H1 (cell line): ENCODE data around the gene MAGI3. TPM values are rescaled to one million over a fixed set of nuclear protein-coding genes. Genes with fewer than 3 reads are reported as not detected.

Experiments
- CTCF ChIA-PET: fragments of 300-600 bp; sonication (Branson Sonifier 250); formaldehyde crosslinking; loops from one replicate; lab custom pipeline; 2021; ENCODE audit not compliant: partially characterized antibody; lab: Charles Lee
- POLR2A ChIA-PET: fragments of 300-600 bp; sonication (Branson Sonifier 250); formaldehyde crosslinking; loops from one replicate; lab custom pipeline; 2021; ENCODE audit warnings: inconsistent platforms; ENCODE audit not compliant: partially characterized antibody; lab: Charles Lee
- DNase-seq, 2 experiments: peaks; one replicate each; pipeline versions ENCODE4 v3.0.0 to v3.0.0-alpha.2; 2010 to 2022; ENCODE audit warnings: low spot score in 2 of 2, low read depth in 1 of 2, mixed read lengths in 1 of 2
- FAIRE-seq: peaks from 2 replicates; lab custom pipeline; 2011; peaks lifted over from hg19 to GRCh38; lab: Jason Lieb, UNC
- H2AFZ ChIP-seq: 2 replicates; pipeline ENCODE4 v1.8.1; 2012; ENCODE audit warnings: low read length, inconsistent platforms
- H2AK5ac ChIP-seq: 2 replicates; pipeline ENCODE4 v1.6.1; 2013; ENCODE audit warnings: low read depth, low read length
- H2BK120ac ChIP-seq: replicated peaks from 2 replicates; pipeline ENCODE3; 2013; ENCODE audit warnings: low read depth, low read length, inconsistent platforms
- H2BK12ac ChIP-seq: 2 replicates; pipeline ENCODE4 v1.6.1; 2013; ENCODE audit warnings: low read depth, low read length
- H2BK15ac ChIP-seq: 2 replicates; pipeline ENCODE4 v1.6.1; 2013; ENCODE audit warnings: low read length
- H2BK20ac ChIP-seq: 2 replicates; pipeline ENCODE4 v1.6.1; 2013; ENCODE audit warnings: low read length
- H2BK5ac ChIP-seq: 2 replicates; pipeline ENCODE4 v1.6.1; 2013; ENCODE audit warnings: low read depth, low read length
- H3K14ac ChIP-seq: 2 replicates; pipeline ENCODE4 v1.6.1; 2013; ENCODE audit warnings: inconsistent platforms; ENCODE audit not compliant: insufficient read length
- H3K18ac ChIP-seq: 2 replicates; pipeline ENCODE4 v1.6.1; 2013; ENCODE audit warnings: low read length; ENCODE audit errors: extremely low read depth
- H3K23ac ChIP-seq: 2 replicates; pipeline ENCODE4 v1.6.1; 2013; ENCODE audit warnings: inconsistent platforms; ENCODE audit not compliant: insufficient read length
- H3K23me2 ChIP-seq: 2 replicates; pipeline ENCODE4 v1.6.1; 2013; ENCODE audit warnings: low read depth, low read length
- H3K27ac ChIP-seq: 2 replicates; pipeline ENCODE4 v1.6.1; 2011; ENCODE audit warnings: low read depth, low read length, inconsistent platforms
- H3K27me3 ChIP-seq, 4 experiments: replicated peaks in 1 of 4; 1 replicate in 1 of 4; 2 replicates in 3 of 4; pipeline versions ENCODE4 v1.6.1 to v1.8.1; 2011 to 2013; ENCODE audit warnings: low read length in 3 of 4, mild to moderate bottlenecking in 3 of 4, inconsistent platforms in 2 of 4, mixed read lengths in 2 of 4, moderate library complexity in 1 of 4; ENCODE audit not compliant: control insufficient read depth in 3 of 4, insufficient read depth in 3 of 4; ENCODE audit errors: extremely low read depth in 1 of 4
- H3K36me3 ChIP-seq, 4 experiments: 2 replicates each; pipeline versions ENCODE4 v1.6.1 to v1.8.1; 2011 to 2013; ENCODE audit warnings: mild to moderate bottlenecking in 4 of 4, low read length in 3 of 4, moderate library complexity in 2 of 4, control low read depth in 1 of 4, inconsistent platforms in 1 of 4; ENCODE audit not compliant: insufficient read depth in 4 of 4, control insufficient read depth in 2 of 4
- H3K4ac ChIP-seq: replicated peaks from 2 replicates; pipeline ENCODE3; 2013; ENCODE audit warnings: low read length, low read depth, mixed read lengths, inconsistent platforms; ENCODE audit not compliant: insufficient read length
- H3K4me1 ChIP-seq, 4 experiments: replicated peaks in 1 of 4; 1 replicate in 1 of 4; 2 replicates in 3 of 4; pipeline versions ENCODE4 v1.6.1 to v1.8.1; 2011 to 2013; ENCODE audit warnings: low read length in 3 of 4, inconsistent platforms in 2 of 4, mixed read lengths in 1 of 4; ENCODE audit not compliant: insufficient read depth in 4 of 4, control insufficient read depth in 3 of 4
- H3K4me2 ChIP-seq, 2 experiments: 2 replicates each; pipeline versions ENCODE4 v1.6.1 to v1.8.1; 2011 to 2013; ENCODE audit warnings: low read depth in 2 of 2, low read length in 2 of 2, control low read depth in 1 of 2, inconsistent platforms in 1 of 2, mild to moderate bottlenecking in 1 of 2; ENCODE audit not compliant: insufficient read depth in 1 of 2
- H3K4me3 ChIP-seq, 4 experiments: fragments of 200-600, 300-600 bp in 1 of 4; sonication (generic), shearing (Covaris generic), sonication (Bioruptor Twin) in 1 of 4; 2 replicates each; pipeline versions ENCODE4 v1.5.1 to v1.8.1; 2011 to 2016; ENCODE audit warnings: low read length in 4 of 4, low read depth in 3 of 4, control low read depth in 2 of 4, inconsistent platforms in 2 of 4, mild to moderate bottlenecking in 2 of 4, mixed read lengths in 1 of 4, moderate library complexity in 1 of 4; ENCODE audit not compliant: insufficient read depth in 2 of 4; ENCODE audit errors: extremely low read depth in 1 of 4
- H3K56ac ChIP-seq: replicated peaks from 2 replicates; pipeline ENCODE3; 2013; ENCODE audit warnings: low read depth, mild to moderate bottlenecking, mixed read lengths, low read length, inconsistent platforms; ENCODE audit not compliant: insufficient read length
- H3K79me1 ChIP-seq: 2 replicates; pipeline ENCODE4 v1.6.1; 2013; ENCODE audit warnings: low read depth, low read length, control low read depth
- H3K79me2 ChIP-seq, 2 experiments: 2 replicates each; pipeline versions ENCODE4 v1.6.1 to v1.8.1; 2012 to 2013; ENCODE audit warnings: low read length in 2 of 2, mild to moderate bottlenecking in 2 of 2, inconsistent platforms in 1 of 2; ENCODE audit not compliant: insufficient read depth in 2 of 2, control insufficient read depth in 1 of 2
- H3K9ac ChIP-seq, 4 experiments: replicated peaks in 1 of 4; 1 replicate in 1 of 4; 2 replicates in 3 of 4; pipeline versions ENCODE4 v1.6.1 to v1.8.1; 2011 to 2013; ENCODE audit warnings: low read depth in 3 of 4, low read length in 3 of 4, control low read depth in 2 of 4, mild to moderate bottlenecking in 2 of 4, moderate library complexity in 2 of 4, inconsistent platforms in 1 of 4; ENCODE audit errors: extremely low read depth in 1 of 4
- H3K9me3 ChIP-seq, 2 experiments: 2 replicates each; pipeline versions ENCODE4 v1.6.1 to v1.8.1; 2012 to 2013; ENCODE audit warnings: mild to moderate bottlenecking in 2 of 2, moderate library complexity in 2 of 2, control low read depth in 1 of 2, inconsistent platforms in 1 of 2, low read depth in 1 of 2, low read length in 1 of 2, mixed read lengths in 1 of 2; ENCODE audit not compliant: insufficient read depth in 2 of 2
- H4K20me1 ChIP-seq, 2 experiments: replicated peaks in 1 of 2; 2 replicates each; pipeline versions ENCODE3 to v1.8.1; 2011 to 2013; ENCODE audit warnings: inconsistent platforms in 2 of 2, low read length in 2 of 2, mild to moderate bottlenecking in 1 of 2; ENCODE audit not compliant: insufficient read depth in 2 of 2, control insufficient read depth in 1 of 2
- H4K5ac ChIP-seq: 2 replicates; pipeline ENCODE4 v1.6.1; 2013; ENCODE audit warnings: low read length, low read depth, mixed read lengths, inconsistent platforms; ENCODE audit not compliant: insufficient read length
- H4K8ac ChIP-seq: 2 replicates; pipeline ENCODE4 v1.8.0; 2013; ENCODE audit warnings: mild to moderate bottlenecking, moderate library complexity, low read length, inconsistent platforms; ENCODE audit not compliant: insufficient read depth; ENCODE audit errors: extremely low read depth
- H4K91ac ChIP-seq: replicated peaks from 2 replicates; pipeline ENCODE3; 2013; ENCODE audit warnings: low read length, mixed read lengths, inconsistent platforms; ENCODE audit not compliant: insufficient read length
- CHD1 ChIP-seq: IDR thresholded peaks from 2 replicates; pipeline ENCODE4 v1.6.1; 2012; ENCODE audit warnings: low read depth, low read length, improper control_type of control experiment
- CREB1 ChIP-seq: IDR thresholded peaks from 2 replicates; pipeline ENCODE4 v1.6.1; 2012; ENCODE audit warnings: inconsistent platforms
- JUND ChIP-seq: IDR thresholded peaks from 2 replicates; pipeline ENCODE4 v1.6.1; 2011; ENCODE audit warnings: mild to moderate bottlenecking, improper control_type of control experiment, low read length
- RNF2 ChIP-seq: fragments of 200-900, 300-1000 bp; sonication (generic); IDR thresholded peaks from 2 replicates; pipeline ENCODE4 v1.7.1; 2016; ENCODE audit warnings: borderline replicate concordance, low read depth, mild to moderate bottlenecking, antibody characterized with exemption, low read length; ENCODE audit not compliant: poor library complexity, severe bottlenecking; ENCODE audit errors: missing control alignments
- SAP30 ChIP-seq: fragments of 300-600 bp; sonication (generic); IDR thresholded peaks from 2 replicates; pipeline ENCODE4 v1.7.1; 2012; ENCODE audit warnings: low read length, moderate library complexity, mild to moderate bottlenecking, inconsistent platforms; ENCODE audit not compliant: insufficient read depth, insufficient replicate concordance
- SIX5 ChIP-seq: IDR thresholded peaks from 2 replicates; pipeline ENCODE4 v1.6.1; 2011; ENCODE audit warnings: mild to moderate bottlenecking, low read depth, low read length
- SP2 ChIP-seq: IDR thresholded peaks from 2 replicates; pipeline ENCODE4 v1.6.1; 2012; ENCODE audit warnings: mild to moderate bottlenecking, low read length, inconsistent platforms
- TAF7 ChIP-seq: optimal IDR thresholded peaks from 2 replicates; pipeline ENCODE3; 2011; ENCODE audit warnings: low read depth, mild to moderate bottlenecking, inconsistent platforms, low read length, moderate library complexity, borderline replicate concordance
- polyA plus RNA-seq, 7 experiments: library from polyadenylated mRNA; depleted of rRNA in 3 of 7; stranded (reverse) in 5 of 7; unstranded in 2 of 7; fragments of >200 nt in 5 of 7; fragments of 200-250 nt in 2 of 7; gene quantifications; 1 replicate in 5 of 7; 2 replicates in 1 of 7; 4 replicates in 1 of 7; pipeline versions ENCODE4 v1.2.1 to v1.2.3, GENCODE V29; 2011 to 2013; ENCODE audit warnings: missing spikeins in 2 of 7, mixed read lengths in 2 of 7
- total RNA-seq: library from RNA; stranded (reverse); fragmentation: NEBNext Ultra II Directional; extraction: Animal tissue kit (Norgen Biotek cat#: 25700); gene quantifications from 2 replicates; pipeline ENCODE4 v1.2.1, GENCODE V29; 2021

Gene MAGI3
- total and polyA plus RNA-seq, 2 of the 8 experiments (the other 6 are each of a cell fraction or from before 2014, with no cell fraction given): 2.3 to 7.8 TPM

- H3K4me3 ChIP-seq: no peak overlapping the region
- H3K4me2 ChIP-seq: no peak overlapping the region
- no peak overlapping the region for H2BK15ac ChIP-seq
- no peak overlapping the region for H3K18ac ChIP-seq
- H3K56ac ChIP-seq: no peak overlapping the region
- no peak for TF ChIP-seq SIX5
- no peak for TF ChIP-seq JUND
- TF ChIP-seq RNF2: no peak
- TF ChIP-seq SAP30: no peak
- no peak for TF ChIP-seq SP2
- no peak for TF ChIP-seq CHD1
- TF ChIP-seq CREB1: no peak
- TF ChIP-seq TAF7: no peak
- TF ChIP-seq, all 59 proteins: peak for 0
- H2BK5ac ChIP-seq: no peak overlapping the region
- no peaks in the 10 kb centered on the region for H4K20me1 ChIP-seq
- H3K9ac ChIP-seq: no peak overlapping the region
- H4K8ac ChIP-seq: no peak overlapping the region
- no peak overlapping the region for H3K27ac ChIP-seq
- FAIRE-seq (no peak), DNase-seq (no peak)
- no peak overlapping the region for H3K23ac ChIP-seq
- H2BK20ac ChIP-seq: no peak overlapping the region
- ChIA-PET POLR2A (no interaction called here), CTCF (interaction anchor here (0.6 to 1.8 kb wide), 4 partner anchors 61 to 1041 kb away, joined by 3 to 5 read pairs (median 4); no protein-coding TSS in a partner anchor)
- H3K79me1 ChIP-seq: no peaks in the 10 kb centered on the region
- no peaks in the 10 kb centered on the region for H3K27me3 ChIP-seq
- H3K23me2 ChIP-seq: no peaks in the 10 kb centered on the region
- H3K14ac ChIP-seq: no peak overlapping the region
- H3K4ac ChIP-seq: no peak overlapping the region
- H3K36me3 ChIP-seq: no peaks in the 10 kb centered on the region
- H2AFZ ChIP-seq: no peak overlapping the region
- no peak overlapping the region for H2AK5ac ChIP-seq
- no peaks in the 10 kb centered on the region for H3K9me3 ChIP-seq
- no peaks in the 10 kb centered on the region; a peak in 1 of 4 replicates for H3K79me2 ChIP-seq
- no peak overlapping the region for H4K5ac ChIP-seq
- no peak overlapping the region for H2BK120ac ChIP-seq
- H2BK12ac ChIP-seq: no peak overlapping the region
- peaks cover 0 to 4% (median 2%) of the 10 kb centered on the region in 4 experiments; a peak in 2 of 7 replicates for H3K4me1 ChIP-seq
- H4K91ac ChIP-seq: no peak overlapping the region
Observed at GRCh38 chr1:113507552-113508214, 117.4 kb downstream of the MAGI3 start.
